NT2/D1 (cell line): Measurements from ENCODE around the gene RXFP1.

Experiments used
- YY1 ChIP-seq: IDR thresholded peaks from 2 replicates; pipeline ENCODE4 v1.6.1; 2011; ENCODE audit not compliant: insufficient read length, insufficient read depth
- ZNF274 ChIP-seq: IDR thresholded peaks from 2 replicates; pipeline ENCODE4 v1.6.1; 2011; ENCODE audit warnings: mild to moderate bottlenecking, low read depth, low read length

GRCh38 chr4:158538911-158539310, 17.2 kb downstream of the RXFP1 start:
- TF ChIP-seq YY1 = no peak
- TF ChIP-seq ZNF274 = no peak
